Mononuclear cell (primary cell): Measurements from ENCODE around the gene PCARE. TPM values are rescaled to one million over a fixed set of nuclear protein-coding genes. Genes with fewer than 3 reads are reported as not detected.

Source experiments
- H3K27me3 ChIP-seq: 2 replicates; pipeline ENCODE4 v1.6.0; 2011; ENCODE audit warnings: low read length, control low read depth; ENCODE audit not compliant: insufficient read depth
- H3K4me1 ChIP-seq: 2 replicates; pipeline ENCODE4 v1.5.1; 2011; ENCODE audit warnings: mild to moderate bottlenecking, low read length, control low read depth; ENCODE audit not compliant: insufficient read depth
- H3K4me3 ChIP-seq: 2 replicates; pipeline ENCODE4 v1.5.1; 2011; ENCODE audit warnings: mild to moderate bottlenecking, low read length, moderate library complexity
- H3K9me3 ChIP-seq: 2 replicates; pipeline ENCODE4 v1.5.1; 2011; ENCODE audit warnings: low read depth, mild to moderate bottlenecking, control low read depth, low read length
- total RNA-seq: library from RNA; depleted of rRNA; stranded (reverse); fragments of >200 nt; gene quantifications from one replicate; pipeline ENCODE4 v1.2.3, GENCODE V29; 2012

PCARE gene
- total RNA-seq, 1 donor = under 0.01 TPM

- H3K4me3 ChIP-seq = no peak overlapping the region
- H3K4me1 ChIP-seq = no peaks in the 10 kb centered on the region
- H3K9me3 ChIP-seq = no peaks in the 10 kb centered on the region
- no peaks in the 10 kb centered on the region for H3K27me3 ChIP-seq
Measured at GRCh38 chr2:29042561-29043075, 31.7 kb downstream of the PCARE start.

GRCh38 chr2:29041161-29041660 lies 33.1 kb downstream of the PCARE start:
- Histone ChIP-seq H3K9me3 (no peaks in the 10 kb centered on the region), H3K27me3 (no peaks in the 10 kb centered on the region), H3K4me1 (no peaks in the 10 kb centered on the region), H3K4me3 (no peak overlapping the region)

- H3K27me3 ChIP-seq = no peaks in the 10 kb centered on the region
- no peaks in the 10 kb centered on the region for H3K4me1 ChIP-seq
- no peak overlapping the region for H3K4me3 ChIP-seq
Measured at GRCh38 chr2:29040552-29040951, 33.8 kb downstream of the PCARE start.

GRCh38 chr2:29039718-29040480 lies 34.4 kb downstream of the PCARE start:
- no peak overlapping the region for H3K4me3 ChIP-seq
- peaks cover 5% of the 10 kb centered on the region for H3K4me1 ChIP-seq
- H3K9me3 ChIP-seq = no peaks in the 10 kb centered on the region
- no peaks in the 10 kb centered on the region for H3K27me3 ChIP-seq

More at GRCh38 chr2:29040552-29040951, 33.8 kb downstream of the PCARE start:
- H3K9me3 ChIP-seq = no peaks in the 10 kb centered on the region

GRCh38 chr2:29035016-29035745 lies 39.1 kb downstream of the PCARE start:
- Histone ChIP-seq H3K9me3 (no peaks in the 10 kb centered on the region), H3K4me3 (no peak overlapping the region), H3K27me3 (no peaks in the 10 kb centered on the region), H3K4me1 (peaks cover 8% of the 10 kb centered on the region)

GRCh38 chr2:29033656-29034055 lies 40.7 kb downstream of the PCARE start:
- Histone ChIP-seq H3K4me1 (peaks cover 8% of the 10 kb centered on the region), H3K4me3 (no peak overlapping the region), H3K27me3 (no peaks in the 10 kb centered on the region), H3K9me3 (no peaks in the 10 kb centered on the region)

GRCh38 chr2:29033172-29033571 lies 41.2 kb downstream of the PCARE start:
- H3K27me3 ChIP-seq = no peaks in the 10 kb centered on the region
- peaks cover 8% of the 10 kb centered on the region for H3K4me1 ChIP-seq
- no peaks in the 10 kb centered on the region for H3K9me3 ChIP-seq
- no peak overlapping the region for H3K4me3 ChIP-seq

GRCh38 chr2:29032189-29032588 lies 42.1 kb downstream of the PCARE start:
- no peaks in the 10 kb centered on the region for H3K9me3 ChIP-seq
- no peaks in the 10 kb centered on the region for H3K27me3 ChIP-seq
- peaks cover 8% of the 10 kb centered on the region for H3K4me1 ChIP-seq
- no peak overlapping the region for H3K4me3 ChIP-seq

- peaks cover 8% of the 10 kb centered on the region for H3K4me1 ChIP-seq
Measured at GRCh38 chr2:29031046-29031445, 43.3 kb downstream of the PCARE start.

GRCh38 chr2:29025711-29026110 lies 48.6 kb downstream of the PCARE start:
- no peak overlapping the region for H3K4me3 ChIP-seq
- no peaks in the 10 kb centered on the region for H3K9me3 ChIP-seq
- H3K27me3 ChIP-seq = no peaks in the 10 kb centered on the region
- H3K4me1 ChIP-seq = no peaks in the 10 kb centered on the region

More at GRCh38 chr2:29031046-29031445, 43.3 kb downstream of the PCARE start:
- H3K27me3 ChIP-seq = no peaks in the 10 kb centered on the region
- H3K4me3 ChIP-seq = no peak overlapping the region
- H3K9me3 ChIP-seq = no peaks in the 10 kb centered on the region

- Histone ChIP-seq H3K9me3 (no peaks in the 10 kb centered on the region), H3K4me3 (no peak overlapping the region), H3K4me1 (no peaks in the 10 kb centered on the region), H3K27me3 (no peaks in the 10 kb centered on the region)
Measured at GRCh38 chr2:29024882-29025430, 49.4 kb downstream of the PCARE start.

- Histone ChIP-seq H3K27me3 (no peaks in the 10 kb centered on the region), H3K9me3 (no peaks in the 10 kb centered on the region), H3K4me1 (peaks cover 2% of the 10 kb centered on the region), H3K4me3 (no peak overlapping the region)
Measured at GRCh38 chr2:29023188-29023587, 51.1 kb downstream of the PCARE start.

- Histone ChIP-seq H3K4me1 (peaks cover 7% of the 10 kb centered on the region), H3K4me3 (no peak overlapping the region), H3K9me3 (no peaks in the 10 kb centered on the region), H3K27me3 (no peaks in the 10 kb centered on the region)
Measured at GRCh38 chr2:29022679-29023078, 51.6 kb downstream of the PCARE start.

GRCh38 chr2:29021886-29022285 lies 52.4 kb downstream of the PCARE start:
- no peak overlapping the region for H3K4me3 ChIP-seq
- H3K4me1 ChIP-seq = peaks cover 15% of the 10 kb centered on the region
- no peaks in the 10 kb centered on the region for H3K9me3 ChIP-seq
- no peaks in the 10 kb centered on the region for H3K27me3 ChIP-seq
